Neuronal stem cell (in vitro differentiated cells): ENCODE results near the gene MAST3. TPM values are rescaled to one million over a fixed set of nuclear protein-coding genes. Genes with fewer than 3 reads are reported as not detected.

Experiments used
- DNase-seq: peaks from one replicate; pipeline ENCODE4 v3.0.0-alpha.2; 2013; ENCODE audit warnings: low spot score
- H2AFZ ChIP-seq: one replicate; pipeline ENCODE4 v1.6.1; 2013; ENCODE audit warnings: mild to moderate bottlenecking, low read length, inconsistent platforms
- H2AK5ac ChIP-seq: 2 replicates; pipeline ENCODE4 v1.6.1; 2013; ENCODE audit warnings: low read depth, mild to moderate bottlenecking, inconsistent platforms, low read length, moderate library complexity, mixed read lengths
- H2BK120ac ChIP-seq: 2 replicates; pipeline ENCODE4 v1.6.1; 2013; ENCODE audit warnings: low read depth, mild to moderate bottlenecking, inconsistent platforms, low read length, moderate library complexity, mixed read lengths
- H2BK12ac ChIP-seq: one replicate; pipeline ENCODE4 v1.6.1; 2013; ENCODE audit warnings: low read length, inconsistent platforms
- H2BK15ac ChIP-seq: 2 replicates; pipeline ENCODE4 v1.6.1; 2013; ENCODE audit warnings: mild to moderate bottlenecking, low read length, inconsistent platforms, mixed read lengths
- H2BK5ac ChIP-seq: one replicate; pipeline ENCODE4 v1.6.1; 2013; ENCODE audit warnings: inconsistent platforms, mild to moderate bottlenecking, low read length, moderate library complexity
- H3K14ac ChIP-seq: one replicate; pipeline ENCODE4 v1.6.1; 2013; ENCODE audit warnings: low read length, inconsistent platforms
- H3K18ac ChIP-seq: 2 replicates; pipeline ENCODE4 v1.6.1; 2013; ENCODE audit warnings: low read length, inconsistent platforms
- H3K23ac ChIP-seq: 2 replicates; pipeline ENCODE4 v1.6.1; 2013; ENCODE audit warnings: low read depth, mild to moderate bottlenecking, mixed read lengths, low read length, inconsistent platforms; ENCODE audit not compliant: poor library complexity
- H3K27ac ChIP-seq: replicated peaks from 3 replicates; pipeline ENCODE4 v1.5.1; 2013; ENCODE audit warnings: low read length, inconsistent platforms
- H3K27me3 ChIP-seq, 3 experiments: 2 replicates each; pipeline ENCODE4 v1.6.1; 2013; ENCODE audit warnings: low read length in 3 of 3, mild to moderate bottlenecking in 2 of 3, inconsistent platforms in 1 of 3, low read depth in 1 of 3, mixed read lengths in 1 of 3, moderate library complexity in 1 of 3; ENCODE audit not compliant: control insufficient read depth in 3 of 3, insufficient read depth in 3 of 3
- H3K36me3 ChIP-seq, 2 donors: replicated peaks in 1 of 2; 2 replicates each; pipeline ENCODE4 v1.6.1; 2013; ENCODE audit warnings: low read length in 2 of 2; ENCODE audit not compliant: control insufficient read depth in 2 of 2, insufficient read depth in 2 of 2
- H3K4ac ChIP-seq: 2 replicates; pipeline ENCODE4 v1.6.1; 2013; ENCODE audit warnings: inconsistent platforms, mild to moderate bottlenecking, low read length, moderate library complexity
- H3K4me1 ChIP-seq, 2 donors: 1 replicate in 1 of 2; 2 replicates in 1 of 2; pipeline ENCODE4 v1.6.1; 2013; ENCODE audit warnings: low read length in 2 of 2, low read depth in 1 of 2; ENCODE audit not compliant: control insufficient read depth in 2 of 2, insufficient read depth in 1 of 2
- H3K4me2 ChIP-seq: one replicate; pipeline ENCODE4 v1.6.1; 2013; ENCODE audit warnings: mild to moderate bottlenecking, low read length, inconsistent platforms; ENCODE audit not compliant: insufficient read depth, poor library complexity, severe bottlenecking
- H3K4me3 ChIP-seq, 2 donors: 2 replicates each; pipeline ENCODE4 v1.5.1; 2013; ENCODE audit warnings: low read length in 2 of 2, mild to moderate bottlenecking in 2 of 2, inconsistent platforms in 1 of 2, moderate library complexity in 1 of 2
- H3K79me1 ChIP-seq: one replicate; pipeline ENCODE4 v1.6.1; 2013; ENCODE audit warnings: low read depth, mild to moderate bottlenecking, inconsistent platforms, low read length, moderate library complexity
- H3K9ac ChIP-seq: one replicate; pipeline ENCODE4 v1.6.1; 2013; ENCODE audit warnings: mild to moderate bottlenecking, low read depth, low read length, inconsistent platforms; ENCODE audit not compliant: poor library complexity
- H3K9me3 ChIP-seq, 2 donors: replicated peaks in 1 of 2; 2 replicates each; pipeline versions ENCODE3 to v1.6.1; 2013; ENCODE audit warnings: low read length in 2 of 2, mild to moderate bottlenecking in 2 of 2, inconsistent platforms in 1 of 2, low read depth in 1 of 2, mixed read lengths in 1 of 2, moderate library complexity in 1 of 2; ENCODE audit not compliant: control insufficient read depth in 2 of 2, insufficient read depth in 1 of 2
- H4K8ac ChIP-seq: one replicate; pipeline ENCODE4 v1.6.1; 2013; ENCODE audit warnings: low read depth, mild to moderate bottlenecking, inconsistent platforms, low read length, moderate library complexity
- H4K91ac ChIP-seq: one replicate; pipeline ENCODE4 v1.6.1; 2013; ENCODE audit warnings: low read length, low read depth, mild to moderate bottlenecking, inconsistent platforms; ENCODE audit not compliant: poor library complexity
- WGBS, 2 donors: extraction: QIAGEN DNeasy Blood & Tissue Kit; methylation state at CpG; one replicate each; pipeline ENCODE4 v1.1.7; 2013; ENCODE audit warnings: missing lambda C conversion rate in 2 of 2, mixed read lengths in 1 of 2; ENCODE audit not compliant: insufficient read length in 2 of 2, insufficient replicate concordance in 1 of 2; ENCODE audit errors: extremely low coverage in 2 of 2; 5-methylcytosine and 5-hydroxymethylcytosine counted together
- polyA plus RNA-seq, 2 experiments: library from polyadenylated mRNA; stranded (reverse); fragments of 200-250 nt; gene quantifications; one replicate each; pipeline ENCODE4 v1.2.3, GENCODE V29; 2013

MAST3 gene
- polyA plus RNA-seq (2013, experiment 1 of 2): 3.8 TPM
- polyA plus RNA-seq (2013, experiment 2 of 2): 4.1 TPM

GRCh38 chr19:18097217-18097992 is at the start of gene MAST3:
TSS of gene MAST3 (plus strand) at chr19:18097778. CDS start at chr19:18097793, 15 bp downstream.
- H3K23ac ChIP-seq: peak within 1 kb of the TSS; percentile 80
- no peak within 1 kb of the TSS for H2BK5ac ChIP-seq
- H3K9ac ChIP-seq: peak within 1 kb of the TSS; percentile 4
- H3K9me3 ChIP-seq: no peaks in the 10 kb centered on the region
- H3K14ac ChIP-seq: no peak within 1 kb of the TSS
- H3K27ac ChIP-seq: no peak within 1 kb of the TSS
- peaks cover 2 to 22% (median 22%) of the 10 kb centered on the region in 3 experiments for H3K27me3 ChIP-seq
- peak within 1 kb of the TSS; percentile 54 for H3K4me2 ChIP-seq
- peaks cover 6 to 9% of the 10 kb centered on the region in 2 donors for H3K4me1 ChIP-seq
- WGBS, 2 donors: no CpG with 5 or more reads among the region's 54 CpGs
- H3K18ac ChIP-seq: peak within 1 kb of the TSS; percentile 78
- H4K8ac ChIP-seq: no peak within 1 kb of the TSS
- peak within 1 kb of the TSS; percentile 85 for H2AK5ac ChIP-seq
- no peaks in the 10 kb centered on the region for H3K79me1 ChIP-seq
- H3K36me3 ChIP-seq: no peaks in the 10 kb centered on the region
- DNase-seq: peak; percentile 53
- peak within 1 kb of the TSS; percentile 65 for H2BK120ac ChIP-seq
- no peak within 1 kb of the TSS for H4K91ac ChIP-seq
- H3K4ac ChIP-seq: no peak within 1 kb of the TSS
- peak within 1 kb of the TSS; percentile 41 to 56 for H3K4me3 ChIP-seq
- H2BK12ac ChIP-seq: peak within 1 kb of the TSS; percentile 46
- H2BK15ac ChIP-seq: peak within 1 kb of the TSS; percentile 67
- peak within 1 kb of the TSS; percentile 81 for H2AFZ ChIP-seq

GRCh38 chr19:18049385-18049784 is 48.2 kb upstream of the MAST3 start:
- WGBS, 2 donors: no CpG with 5 or more reads among the region's 10 CpGs
- Histone ChIP-seq H3K4me3 (no peak overlapping the region), H3K4me2 (no peak overlapping the region), H3K4ac (no peak overlapping the region), H2AFZ (no peak overlapping the region), H2BK15ac (no peak overlapping the region), H2BK12ac (no peak overlapping the region), H2BK120ac (no peak overlapping the region), H4K8ac (no peak overlapping the region), H3K14ac (no peak overlapping the region), H3K18ac (no peak overlapping the region), H3K79me1 (no peaks in the 10 kb centered on the region), H3K27me3 (peaks cover 0 to 6% (median 2%) of the 10 kb centered on the region in 3 experiments), H3K9me3 (no peaks in the 10 kb centered on the region), H2BK5ac (no peak overlapping the region), H3K23ac (no peak overlapping the region), H3K4me1 (peaks cover 0 to 3% of the 10 kb centered on the region in 2 donors), H3K36me3 (no peaks in the 10 kb centered on the region), H2AK5ac (no peak overlapping the region), H4K91ac (no peak overlapping the region), H3K9ac (no peak overlapping the region), H3K27ac (no peak overlapping the region)
- DNase-seq: no peak

GRCh38 chr19:18051887-18052286 is 45.7 kb upstream of the MAST3 start:
- Histone ChIP-seq H2AK5ac (no peak overlapping the region), H4K8ac (no peak overlapping the region), H3K23ac (peak overlapping the region; percentile 77), H3K9me3 (no peaks in the 10 kb centered on the region), H3K27me3 (no peaks in the 10 kb centered on the region), H3K18ac (peak overlapping the region; percentile 69), H2BK15ac (no peak overlapping the region), H4K91ac (no peak overlapping the region), H2BK12ac (no peak overlapping the region), H3K79me1 (no peaks in the 10 kb centered on the region), H3K9ac (no peak overlapping the region), H3K4me1 (no peaks in the 10 kb centered on the region), H3K14ac (no peak overlapping the region), H3K4me3 (no peak overlapping the region), H2AFZ (no peak overlapping the region), H2BK120ac (no peak overlapping the region), H3K4ac (no peak overlapping the region), H2BK5ac (no peak overlapping the region), H3K27ac (no peak overlapping the region), H3K36me3 (no peaks in the 10 kb centered on the region), H3K4me2 (no peak overlapping the region)
- no CpG with 5 or more reads among the region's 31 CpGs for WGBS, 2 donors
- DNase-seq: no peak

GRCh38 chr19:18053576-18054219 is 43.9 kb upstream of the MAST3 start:
- H3K4me3 ChIP-seq: no peak overlapping the region
- no peak for DNase-seq
- H3K18ac ChIP-seq: no peak overlapping the region
- H3K4me2 ChIP-seq: no peak overlapping the region
- no peak overlapping the region for H4K91ac ChIP-seq
- no peaks in the 10 kb centered on the region for H3K4me1 ChIP-seq
- no peak overlapping the region for H3K23ac ChIP-seq
- no peak overlapping the region for H2BK12ac ChIP-seq
- no peak overlapping the region for H2BK15ac ChIP-seq
- no peak overlapping the region for H3K27ac ChIP-seq
- no peaks in the 10 kb centered on the region for H3K36me3 ChIP-seq
- H4K8ac ChIP-seq: no peak overlapping the region
- WGBS, 2 donors: no CpG with 5 or more reads among the region's 9 CpGs
- no peak overlapping the region for H3K14ac ChIP-seq
- H3K9me3 ChIP-seq: peaks cover 0 to 2% of the 10 kb centered on the region in 2 donors
- no peak overlapping the region for H2AK5ac ChIP-seq
- no peaks in the 10 kb centered on the region for H3K79me1 ChIP-seq
- H3K9ac ChIP-seq: no peak overlapping the region
- H3K27me3 ChIP-seq: no peaks in the 10 kb centered on the region
- H2BK5ac ChIP-seq: no peak overlapping the region
- no peak overlapping the region for H2AFZ ChIP-seq
- no peak overlapping the region for H3K4ac ChIP-seq
- H2BK120ac ChIP-seq: no peak overlapping the region
